ENCODE results near the gene PTPRJ.

DNA sequence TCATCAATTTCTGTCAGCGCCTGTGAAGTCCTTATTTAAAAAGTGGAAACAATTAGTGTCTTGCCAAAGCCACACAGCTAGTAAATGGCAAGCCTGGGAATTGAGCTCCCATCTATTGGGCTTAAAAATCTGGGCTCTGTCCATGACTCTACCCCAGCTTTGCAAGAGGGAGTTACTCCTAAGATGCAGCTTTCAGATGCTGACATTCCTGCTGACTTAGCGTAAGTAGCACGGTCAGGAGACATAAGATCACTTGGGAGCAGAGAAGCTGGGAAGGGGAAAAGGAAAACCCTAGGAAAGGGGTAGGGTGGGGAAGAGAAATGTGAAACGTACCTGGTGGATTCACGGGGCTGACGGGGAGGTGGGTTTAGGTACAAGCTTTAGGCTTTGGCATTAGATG lies 200.3 kb downstream of the PTPRJ start:
- TF ChIP-seq EZH2 (IDR thresholded peaks at IDR 0.05; ENCODE audit: low read length, unreplicated experiment) (no peak), EZH2phosphoT487 (IDR thresholded peaks at IDR 0.05; ENCODE audit: borderline replicate concordance, low read length) (no peak)
- TF ChIP-seq, protein P1, sequence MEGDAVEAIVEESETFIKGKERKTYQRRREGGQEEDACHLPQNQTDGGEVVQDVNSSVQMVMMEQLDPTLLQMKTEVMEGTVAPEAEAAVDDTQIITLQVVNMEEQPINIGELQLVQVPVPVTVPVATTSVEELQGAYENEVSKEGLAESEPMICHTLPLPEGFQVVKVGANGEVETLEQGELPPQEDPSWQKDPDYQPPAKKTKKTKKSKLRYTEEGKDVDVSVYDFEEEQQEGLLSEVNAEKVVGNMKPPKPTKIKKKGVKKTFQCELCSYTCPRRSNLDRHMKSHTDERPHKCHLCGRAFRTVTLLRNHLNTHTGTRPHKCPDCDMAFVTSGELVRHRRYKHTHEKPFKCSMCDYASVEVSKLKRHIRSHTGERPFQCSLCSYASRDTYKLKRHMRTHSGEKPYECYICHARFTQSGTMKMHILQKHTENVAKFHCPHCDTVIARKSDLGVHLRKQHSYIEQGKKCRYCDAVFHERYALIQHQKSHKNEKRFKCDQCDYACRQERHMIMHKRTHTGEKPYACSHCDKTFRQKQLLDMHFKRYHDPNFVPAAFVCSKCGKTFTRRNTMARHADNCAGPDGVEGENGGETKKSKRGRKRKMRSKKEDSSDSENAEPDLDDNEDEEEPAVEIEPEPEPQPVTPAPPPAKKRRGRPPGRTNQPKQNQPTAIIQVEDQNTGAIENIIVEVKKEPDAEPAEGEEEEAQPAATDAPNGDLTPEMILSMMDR (conservative IDR thresholded peaks at IDR 0.05; ENCODE audit: low read depth, low read length) = no peak
